K562 (cell line): ENCODE results near the gene CLCN2. TPM values are rescaled to one million over a fixed set of nuclear protein-coding genes. Genes with fewer than 3 reads are reported as not detected.

Experiments used
- ELF1 ChIP-seq: fragments of 200-800 bp; sonication (Bioruptor generic); IDR thresholded peaks from 2 replicates; pipeline ENCODE4 v1.6.1; 2016; ENCODE audit warnings: missing genetic modification characterization, missing compliant biosample characterization
- FOSL1 ChIP-seq: fragments of 200-800 bp; sonication (Bioruptor generic); conservative IDR thresholded peaks from 2 replicates; pipeline ENCODE4 v1.6.1; 2016; ENCODE audit warnings: missing genetic modification characterization, missing compliant biosample characterization
- KDM4B ChIP-seq, 2 experiments: fragments of 450-650 bp in 1 of 2; sonication (generic) in 1 of 2; IDR thresholded peaks; 2 replicates each; pipeline ENCODE4 v1.6.1; 2016 to 2017; ENCODE audit warnings: borderline replicate concordance in 2 of 2, antibody characterized with exemption in 1 of 2, low read depth in 1 of 2, mild to moderate bottlenecking in 1 of 2
- PTRF ChIP-seq: fragments of 450-650 bp; IDR thresholded peaks from 2 replicates; pipeline ENCODE4 v1.6.1; 2016; ENCODE audit warnings: mild to moderate bottlenecking, missing genetic modification characterization, missing compliant biosample characterization
- RBFOX2 ChIP-seq: fragments of 200-400 bp; formaldehyde crosslinking; IDR thresholded peaks from 2 replicates; pipeline ENCODE4 v1.6.1; 2017; ENCODE audit warnings: low read depth, mild to moderate bottlenecking, low read length, moderate library complexity
- SREBF1 ChIP-seq: fragments of 150-350 bp; IDR thresholded peaks from 2 replicates; pipeline ENCODE4 v1.6.1; 2014; ENCODE audit warnings: antibody characterized with exemption, low read depth, low read length, borderline replicate concordance
- TAF1 ChIP-seq: IDR thresholded peaks from 2 replicates; pipeline ENCODE4 v1.6.1; 2011; ENCODE audit warnings: mild to moderate bottlenecking, low read length, moderate library complexity; ENCODE audit not compliant: insufficient read depth, control insufficient read depth, severe bottlenecking; ENCODE audit errors: extremely low read depth
- TARDBP ChIP-seq: fragments of 450-650 bp; IDR thresholded peaks from 2 replicates; pipeline ENCODE4 v1.6.1; 2016
- UBTF ChIP-seq, 2 experiments: IDR thresholded peaks; 2 replicates each; pipeline ENCODE4 v1.6.1; 2012; ENCODE audit warnings: improper control_type of control experiment in 2 of 2, low read depth in 2 of 2, low read length in 2 of 2, borderline replicate concordance in 1 of 2
- ZNF274 ChIP-seq: IDR thresholded peaks from 2 replicates; pipeline ENCODE4 v1.6.1; 2011; ENCODE audit warnings: low read depth, mild to moderate bottlenecking, low read length, moderate library complexity, borderline replicate concordance
- ZNF592 ChIP-seq: fragments of 450-650 bp; IDR thresholded peaks from 2 replicates; pipeline ENCODE4 v1.6.1; 2017; ENCODE audit warnings: antibody characterized with exemption, mild to moderate bottlenecking
- ZNF639 ChIP-seq, 2 experiments: fragments of 200-800 bp in 1 of 2; sonication (Bioruptor generic) in 1 of 2; sonication (generic) in 1 of 2; formaldehyde crosslinking in 1 of 2; IDR thresholded peaks in 1 of 2; conservative IDR thresholded peaks in 1 of 2; 2 replicates each; pipeline versions ENCODE4 v1.5.0 to v1.6.1; 2016 to 2020; ENCODE audit warnings: missing compliant biosample characterization in 1 of 2, missing genetic modification characterization in 1 of 2, missing genetic modification reagents in 1 of 2
- polyA plus RNA-seq, 8 experiments: library from polyadenylated mRNA; depleted of rRNA in 4 of 8; stranded (reverse) in 5 of 8; unstranded in 3 of 8; fragments of >200 nt; fragmentation: Nextera tagmentation in 2 of 8; fragmentation: Illumina TruSeq in 1 of 8; extraction: Ambion mirVana in 2 of 8; extraction: Trizol in 1 of 8; gene quantifications; 2 replicates each; pipeline versions ENCODE4 v1.2.1 to v1.2.3, GENCODE V29; 2011 to 2014; ENCODE audit warnings: inconsistent platforms in 1 of 8, missing spikeins in 1 of 8
- total RNA-seq, 7 experiments: library from RNA; depleted of rRNA in 6 of 7; stranded (reverse); fragments of >200 nt in 6 of 7; fragmentation: Illumina TruSeq in 2 of 7; extraction: Trizol in 2 of 7; gene quantifications; 2 replicates each; pipeline versions ENCODE4 v1.2.1 to v1.2.3, GENCODE V29; 2011 to 2021; ENCODE audit warnings: low replicate concordance in 1 of 7
- TF ChIP-seq, protein P1 (sequence below): fragments of 450-650 bp; formaldehyde crosslinking; IDR thresholded peaks from 2 replicates; pipeline ENCODE4 v1.4.0; 2022; ENCODE audit warnings: missing genetic modification characterization
- TF ChIP-seq, protein P2 (sequence below): fragments of 250-450 bp; sonication (Bioruptor Pico); IDR thresholded peaks from 2 replicates; pipeline ENCODE4 v1.4.0; 2020; ENCODE audit warnings: mild to moderate bottlenecking, moderate library complexity

CLCN2 gene
- total and polyA plus RNA-seq, 9 of the 15 experiments (the other 6 are each of a cell fraction or from before 2014, with no cell fraction given), result 0.10 to 14.0 (median 6.9) TPM

DNA sequence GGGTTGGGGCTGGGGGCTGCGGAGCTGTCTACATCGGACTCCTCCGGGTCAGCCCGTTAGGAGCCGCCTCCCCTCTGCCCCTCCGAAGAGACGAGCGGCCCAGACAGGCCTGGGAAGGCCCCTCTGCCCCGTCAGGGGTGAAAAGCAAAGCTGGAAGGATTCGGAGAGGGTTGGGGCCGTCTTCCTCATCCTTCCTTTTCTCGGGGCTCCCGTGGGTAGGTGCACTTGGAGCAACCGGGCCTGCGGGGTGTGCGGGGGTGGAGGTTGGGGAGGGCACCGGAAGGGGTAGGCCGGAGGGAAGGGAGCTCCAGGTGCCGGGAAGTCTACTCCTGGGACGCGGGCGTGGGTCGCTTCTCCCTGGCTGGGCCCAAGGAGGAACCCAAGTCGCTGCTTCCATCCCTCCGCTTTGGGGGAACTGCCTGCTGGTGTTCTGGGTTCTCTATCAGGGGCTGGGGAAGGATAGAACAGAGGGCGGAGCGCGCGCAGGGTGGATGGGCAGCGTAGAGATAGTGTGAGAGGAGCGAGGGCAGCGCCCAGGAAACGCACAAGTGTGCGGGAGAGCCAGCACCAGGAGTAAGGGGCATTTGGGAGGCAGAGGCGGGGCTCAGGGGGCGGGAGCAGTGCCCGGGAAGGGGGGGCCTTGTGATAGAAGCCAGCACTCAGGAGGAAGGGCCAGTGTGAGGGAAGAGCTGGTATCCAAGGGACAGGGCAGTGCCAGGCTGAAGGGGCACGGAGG, 695 bp upstream of the CLCN2 start (continued):
- TF ChIP-seq PTRF (tag), result no peak
- peak; percentile 33; the same call in 1 of the 2 replicates for TF ChIP-seq ELF1
- no peak for TF ChIP-seq FOSL1 (tag)
- TF ChIP-seq, protein P1, sequence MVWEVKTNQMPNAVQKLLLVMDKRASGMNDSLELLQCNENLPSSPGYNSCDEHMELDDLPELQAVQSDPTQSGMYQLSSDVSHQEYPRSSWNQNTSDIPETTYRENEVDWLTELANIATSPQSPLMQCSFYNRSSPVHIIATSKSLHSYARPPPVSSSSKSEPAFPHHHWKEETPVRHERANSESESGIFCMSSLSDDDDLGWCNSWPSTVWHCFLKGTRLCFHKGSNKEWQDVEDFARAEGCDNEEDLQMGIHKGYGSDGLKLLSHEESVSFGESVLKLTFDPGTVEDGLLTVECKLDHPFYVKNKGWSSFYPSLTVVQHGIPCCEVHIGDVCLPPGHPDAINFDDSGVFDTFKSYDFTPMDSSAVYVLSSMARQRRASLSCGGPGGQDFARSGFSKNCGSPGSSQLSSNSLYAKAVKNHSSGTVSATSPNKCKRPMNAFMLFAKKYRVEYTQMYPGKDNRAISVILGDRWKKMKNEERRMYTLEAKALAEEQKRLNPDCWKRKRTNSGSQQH (CRISPR knock-in tag), result no peak
- peak in 1 of 2 experiments; percentile 44; a peak in 1 of 4 replicates for TF ChIP-seq UBTF (IDR thresholded peaks at IDR 0.05; ENCODE audit: borderline replicate concordance in 1 of 2, low read depth in 2 of 2, low read length in 2 of 2)
- TF ChIP-seq SREBF1, result no peak
- TF ChIP-seq ZNF274, result no peak
- TF ChIP-seq RBFOX2, result peak; percentile 59
- TF ChIP-seq ZNF639 (CRISPR knock-in tag; conservative IDR thresholded peaks at IDR 0.05 in 1 of 2, IDR thresholded peaks at IDR 0.05 in 1 of 2), result peak in 1 of 2 experiments; percentile 29; a peak in 1 of 4 replicates
- no peak for TF ChIP-seq KDM4B (IDR thresholded peaks at IDR 0.05; ENCODE audit: borderline replicate concordance in 2 of 2, low read depth in 1 of 2)
- TF ChIP-seq TARDBP, result peak; percentile 35; the same call in 1 of the 2 replicates
- TF ChIP-seq, protein P2, sequence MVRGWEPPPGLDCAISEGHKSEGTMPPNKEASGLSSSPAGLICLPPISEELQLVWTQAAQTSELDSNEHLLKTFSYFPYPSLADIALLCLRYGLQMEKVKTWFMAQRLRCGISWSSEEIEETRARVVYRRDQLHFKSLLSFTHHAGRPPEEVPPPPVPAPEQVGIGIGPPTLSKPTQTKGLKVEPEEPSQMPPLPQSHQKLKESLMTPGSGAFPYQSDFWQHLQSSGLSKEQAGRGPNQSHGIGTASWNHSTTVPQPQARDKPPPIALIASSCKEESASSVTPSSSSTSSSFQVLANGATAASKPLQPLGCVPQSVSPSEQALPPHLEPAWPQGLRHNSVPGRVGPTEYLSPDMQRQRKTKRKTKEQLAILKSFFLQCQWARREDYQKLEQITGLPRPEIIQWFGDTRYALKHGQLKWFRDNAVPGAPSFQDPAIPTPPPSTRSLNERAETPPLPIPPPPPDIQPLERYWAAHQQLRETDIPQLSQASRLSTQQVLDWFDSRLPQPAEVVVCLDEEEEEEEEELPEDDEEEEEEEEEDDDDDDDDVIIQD (CRISPR knock-in tag), result no peak
- TF ChIP-seq TAF1, result peak; percentile 18
- TF ChIP-seq ZNF592, result no peak
